OCI-M2 (cell line): ENCODE results near the gene ANKRD44.

Experiments used
- DNase-seq: peaks from one replicate; lab custom pipeline; 2025; ENCODE audit not compliant: unreplicated experiment; lab: John Stamatoyannopoulos, UW

Gene ANKRD44

GRCh38 chr2:197261808-197262226 is 48.8 kb downstream of the ANKRD44 start:
- no peak for DNase-seq

DNA sequence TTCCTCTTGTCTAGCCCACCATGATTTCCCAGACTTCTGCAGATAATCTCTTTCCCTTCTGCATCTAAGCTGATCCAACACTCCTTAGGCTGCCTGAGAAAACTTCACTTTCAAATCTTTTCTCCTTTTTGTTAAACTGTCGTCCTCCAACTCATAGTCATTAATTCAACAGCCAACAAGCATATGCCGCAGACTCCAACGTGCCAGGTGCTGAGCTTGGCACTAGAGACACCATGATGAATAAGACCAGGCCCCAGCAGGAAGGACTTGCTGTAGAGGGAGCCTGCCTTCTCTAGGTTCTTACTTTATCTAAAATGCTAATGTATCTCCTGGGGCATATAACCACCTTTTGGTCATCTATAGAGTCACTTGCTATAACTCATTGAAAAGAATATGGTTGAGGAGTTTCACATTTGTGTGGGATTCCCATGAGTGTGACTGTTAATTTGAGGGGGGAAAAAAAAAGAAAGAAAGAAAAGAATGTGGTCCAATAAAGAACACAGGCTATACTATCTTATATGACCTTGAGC is 51.0 kb downstream of the ANKRD44 start:
- no peak for DNase-seq

DNA sequence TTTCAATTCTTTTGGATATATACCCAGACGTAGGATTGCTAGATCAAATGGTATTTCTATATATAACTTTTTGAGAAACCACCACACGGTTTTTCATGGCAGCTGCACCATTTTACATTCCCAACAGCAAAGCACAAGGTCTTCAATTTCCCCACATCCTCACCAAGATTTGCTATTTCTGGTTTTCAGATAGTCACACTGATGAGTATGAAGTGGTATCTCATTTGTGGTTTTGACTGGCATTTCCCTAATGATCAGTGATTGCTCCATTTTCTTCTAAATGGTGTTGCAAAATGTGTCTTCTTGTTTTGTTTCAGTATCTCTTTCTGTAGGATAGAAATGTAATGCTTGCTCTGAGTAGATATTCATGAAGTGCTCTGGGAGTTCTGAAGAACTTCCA is 52.0 kb downstream of the ANKRD44 start:
- DNase-seq = no peak

GRCh38 chr2:197256547-197257170 is 53.9 kb downstream of the ANKRD44 start:
- DNase-seq = no peak

DNA sequence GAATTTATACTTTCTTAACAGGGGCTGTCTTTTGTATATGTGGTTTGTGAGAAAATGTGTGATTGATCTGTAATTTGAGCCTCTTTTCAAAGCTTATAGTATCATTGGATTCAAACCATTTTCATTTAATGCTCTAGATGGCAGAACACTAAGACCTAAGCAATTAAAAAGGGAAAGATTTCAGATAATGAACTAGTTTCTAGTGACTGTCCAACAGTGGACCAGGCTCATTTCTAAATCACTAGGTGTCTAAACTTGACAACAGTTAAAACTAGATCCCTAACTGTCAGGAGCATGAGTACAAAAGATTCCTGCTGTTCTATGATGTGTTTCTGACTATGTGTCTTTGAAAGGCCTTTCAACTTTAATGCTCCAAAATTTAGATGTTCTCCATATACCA is 54.6 kb downstream of the ANKRD44 start:
- no peak for DNase-seq

DNA sequence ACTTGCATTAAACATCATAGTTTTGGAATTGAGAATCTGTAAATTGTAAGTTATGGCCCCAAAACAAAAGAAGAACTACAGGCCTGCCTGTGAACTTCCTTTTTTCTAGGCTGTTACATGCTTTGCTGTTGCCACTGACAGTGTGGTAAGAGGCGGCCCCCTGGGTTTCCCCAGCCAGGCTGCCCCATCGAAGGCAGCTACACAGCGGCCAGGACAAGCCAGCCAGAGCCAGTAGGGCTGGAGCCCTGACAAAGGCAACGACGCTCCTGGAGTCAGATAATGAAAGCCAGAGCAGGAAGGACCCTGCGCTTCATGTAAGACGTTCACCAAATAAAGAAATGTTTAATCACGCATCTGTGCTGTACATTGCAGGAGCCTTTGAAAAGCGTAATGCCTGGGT is 55.0 kb downstream of the ANKRD44 start:
- no peak for DNase-seq

- DNase-seq = no peak
Observed at GRCh38 chr2:197254776-197255530, 55.6 kb downstream of the ANKRD44 start.

DNA sequence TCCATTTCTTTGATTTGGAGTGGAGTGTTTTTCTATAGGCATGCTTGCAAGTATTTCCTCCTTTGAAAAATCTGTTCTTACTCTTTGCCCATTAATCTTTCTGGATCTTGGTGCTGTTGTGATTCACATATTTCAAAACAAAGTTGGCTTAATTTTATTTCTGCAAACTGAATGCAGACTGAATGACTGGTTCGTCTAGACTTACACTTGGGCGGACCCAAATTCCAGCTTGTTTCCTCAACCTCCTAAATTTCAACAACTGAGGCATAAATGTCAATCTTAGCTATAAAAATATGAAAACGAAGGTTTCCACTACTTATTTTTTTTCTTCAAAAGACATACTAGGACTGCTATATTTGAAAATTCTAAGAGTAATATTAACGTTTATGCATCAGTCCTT is 59.0 kb downstream of the ANKRD44 start:
- no peak for DNase-seq

DNA sequence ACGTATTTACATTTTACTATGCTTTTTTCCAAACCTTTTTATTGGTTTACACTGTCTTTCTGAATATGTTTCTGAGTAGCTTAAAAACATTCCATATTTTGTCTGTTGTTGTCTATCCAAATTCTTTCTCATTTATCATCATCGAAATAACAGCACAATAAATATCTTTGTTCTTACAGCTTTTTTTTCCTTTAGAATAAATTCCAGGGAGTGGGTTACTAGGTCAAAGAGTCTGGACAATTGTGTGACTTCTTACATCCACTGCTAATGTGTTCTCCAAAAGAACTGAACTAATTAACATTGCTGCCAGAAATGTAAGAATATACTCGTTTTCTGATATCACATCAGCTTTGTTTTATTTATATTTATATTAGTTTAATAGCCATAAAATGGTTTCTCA is 59.4 kb downstream of the ANKRD44 start:
- DNase-seq = no peak

DNA sequence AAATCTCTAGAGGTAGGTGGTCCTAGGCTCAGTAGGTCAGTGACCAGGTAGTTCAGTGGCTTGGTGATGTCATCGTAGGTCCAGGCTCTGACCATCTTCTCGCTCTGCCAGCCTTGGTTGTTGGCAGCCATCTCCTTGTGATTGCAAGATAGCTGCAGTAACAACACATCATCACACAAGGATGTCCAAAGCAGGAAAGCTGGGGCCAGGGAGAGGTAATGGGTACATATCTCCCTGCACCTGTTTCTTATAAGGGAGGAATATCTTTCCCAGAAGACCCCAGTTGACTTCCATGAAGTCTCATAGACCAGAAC is 60.5 kb downstream of the ANKRD44 start:
- DNase-seq = no peak

- no peak for DNase-seq
Observed at GRCh38 chr2:197249381-197250083, 61.0 kb downstream of the ANKRD44 start.

DNA sequence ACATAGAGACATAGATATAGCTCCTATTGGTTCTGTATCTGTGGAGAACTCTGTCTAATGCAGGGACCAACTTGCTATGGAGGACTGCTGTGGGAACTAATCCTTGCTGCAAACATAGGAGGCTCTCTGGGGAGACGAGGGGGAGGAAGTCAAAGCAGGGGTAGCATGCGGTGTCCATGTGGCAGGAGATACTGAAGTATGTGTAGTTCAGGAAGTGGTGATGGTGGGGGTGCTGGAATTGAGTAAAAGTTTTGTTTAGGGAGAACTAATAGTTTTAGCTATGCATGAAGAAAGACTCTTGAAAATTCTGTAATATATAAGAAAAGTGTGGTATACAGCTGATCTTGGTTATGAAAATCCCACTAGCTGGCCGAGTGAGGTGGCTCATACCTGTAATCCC is 62.0 kb downstream of the ANKRD44 start:
- no peak for DNase-seq

DNA sequence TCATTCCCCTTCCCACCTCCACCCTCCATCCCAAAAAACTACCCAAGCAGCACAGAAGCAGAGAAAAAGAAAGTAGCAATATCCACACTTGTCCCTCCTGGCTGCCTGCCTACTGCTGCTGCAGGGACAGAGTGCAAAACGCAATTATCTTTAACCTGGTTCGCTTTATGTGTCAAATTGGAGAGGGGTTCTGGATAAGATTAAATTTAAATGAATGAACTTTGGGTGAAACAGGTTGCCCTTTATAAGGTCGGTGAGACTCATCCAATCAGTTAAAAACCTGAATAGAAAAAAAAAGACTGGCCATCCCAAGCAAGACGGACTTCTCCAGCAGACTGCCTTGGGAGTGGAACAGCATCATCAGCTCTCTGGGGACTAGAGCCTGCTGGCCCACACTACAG is 62.6 kb downstream of the ANKRD44 start:
- no peak for DNase-seq

- no peak for DNase-seq
Observed at GRCh38 chr2:197247083-197247482, 63.5 kb downstream of the ANKRD44 start.

GRCh38 chr2:197245829-197246804 is 64.5 kb downstream of the ANKRD44 start:
- DNase-seq = no peak

GRCh38 chr2:197244349-197244748 is 66.2 kb downstream of the ANKRD44 start:
- no peak for DNase-seq

- no peak for DNase-seq
Observed at GRCh38 chr2:197242719-197243118, 67.9 kb downstream of the ANKRD44 start.

DNA sequence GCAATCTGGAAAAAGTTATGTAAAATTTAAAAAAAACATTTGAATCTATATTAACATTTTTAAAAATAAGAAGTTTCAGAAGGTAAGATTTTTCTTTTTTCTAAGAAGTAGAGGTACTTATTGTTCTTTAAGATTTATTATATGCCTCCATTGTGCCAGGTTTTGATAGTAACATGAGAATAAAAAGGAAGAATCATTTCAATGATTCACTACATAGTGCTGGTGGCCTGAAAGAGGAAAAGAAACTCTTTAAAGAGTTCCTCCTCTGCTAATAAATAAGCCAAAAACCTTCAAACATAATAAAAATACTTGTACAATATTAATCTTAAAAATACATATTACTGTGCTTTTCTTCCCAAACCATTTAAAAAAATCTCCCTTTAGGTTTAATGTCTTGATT is 69.0 kb downstream of the ANKRD44 start:
- DNase-seq = no peak

- no peak for DNase-seq
Observed at GRCh38 chr2:197241153-197241552, 69.4 kb downstream of the ANKRD44 start.

DNA sequence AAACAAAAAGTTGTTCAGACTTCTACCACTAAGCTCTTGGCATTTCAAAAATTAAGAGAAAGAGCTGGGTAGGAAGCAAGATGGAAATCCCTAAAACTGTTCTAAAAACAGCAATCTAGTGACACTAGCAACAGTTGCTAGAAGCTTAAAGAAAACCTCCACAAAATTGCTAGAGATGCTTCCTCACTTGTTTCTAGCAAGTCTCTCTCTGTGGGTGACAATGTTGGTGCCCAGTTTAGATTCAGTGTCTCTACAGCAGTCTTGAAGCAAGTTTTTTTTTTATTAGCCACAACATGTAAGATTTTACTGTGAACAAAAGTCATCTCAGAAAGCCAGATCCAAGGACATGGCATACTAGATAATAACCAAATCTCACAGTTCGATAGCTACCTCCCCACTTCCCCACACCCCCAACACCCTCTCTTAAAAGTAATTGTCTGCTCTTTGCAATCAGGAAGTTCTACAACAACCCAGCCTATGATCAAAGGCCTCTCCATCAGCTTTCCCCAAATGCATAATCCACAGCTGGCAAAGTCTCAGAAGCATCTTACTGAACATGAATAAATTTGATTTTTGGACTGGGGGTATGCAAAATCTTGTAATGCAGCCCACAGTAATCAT is 70.0 kb downstream of the ANKRD44 start:
- no peak for DNase-seq
